PFSK-1 (cell line): ENCODE measurements around the gene SUCLG2.

Experiments
- FOXP2 ChIP-seq: optimal IDR thresholded peaks from 2 replicates; pipeline ENCODE3; 2011; ENCODE audit warnings: borderline replicate concordance, control low read depth, inconsistent platforms; ENCODE audit not compliant: insufficient read depth; ENCODE audit errors: extremely low read length, extremely low read depth
- POLR2AphosphoS5 ChIP-seq: IDR thresholded peaks from 2 replicates; pipeline ENCODE4 v1.6.1; 2012; ENCODE audit warnings: low read depth, mild to moderate bottlenecking, control low read depth, low read length, moderate library complexity
- REST ChIP-seq, 2 experiments: IDR thresholded peaks; 2 replicates each; pipeline versions ENCODE4 v1.6.1 to v1.8.0; 2011 to 2012; ENCODE audit warnings: low read depth in 2 of 2, low read length in 2 of 2, control low read depth in 1 of 2, inconsistent platforms in 1 of 2, mild to moderate bottlenecking in 1 of 2, moderate library complexity in 1 of 2; ENCODE audit not compliant: insufficient read depth in 1 of 2
- SIN3A ChIP-seq: IDR thresholded peaks from 2 replicates; pipeline ENCODE4 v1.6.1; 2012; ENCODE audit warnings: mild to moderate bottlenecking, low read length, moderate library complexity, borderline replicate concordance; ENCODE audit not compliant: insufficient read depth
- TAF1 ChIP-seq: IDR thresholded peaks from 2 replicates; pipeline ENCODE4 v1.6.1; 2012; ENCODE audit warnings: low read length, control low read depth, borderline replicate concordance; ENCODE audit not compliant: insufficient read depth

GRCh38 chr3:67526246-67526645, 128.2 kb downstream of the SUCLG2 start:
- TF ChIP-seq POLR2AphosphoS5 = no peak
- TF ChIP-seq TAF1 = no peak
- TF ChIP-seq REST (IDR thresholded peaks at IDR 0.05; ENCODE audit: insufficient read depth in 1 of 2, low read depth in 2 of 2, low read length in 2 of 2) = no peak
- no peak for TF ChIP-seq SIN3A
- no peak for TF ChIP-seq FOXP2
